ENCODE measurements around the gene RAB25.
A peak's percentile ranks its signal among the peaks of the same experiment; 100 is the strongest.
"Not testable (repeated sequence)": the region's sequence is repeated elsewhere in the genome, so short reads cannot be mapped to it uniquely, and the experiment has no call there.

Gene RAB25

GRCh38 chr1:156102633-156103511 is 41.9 kb downstream of the RAB25 start:
- no peak for DNase-seq (ENCODE audit: low read depth)

GRCh38 chr1:156103521-156103947 is 42.6 kb downstream of the RAB25 start:
- no peak for DNase-seq (ENCODE audit: low read depth)

GRCh38 chr1:156104065-156104810 is 43.3 kb downstream of the RAB25 start:
- no peak for DNase-seq (ENCODE audit: low read depth)

GRCh38 chr1:156104861-156105832 is 44.2 kb downstream of the RAB25 start:
- no peak for DNase-seq (ENCODE audit: low read depth)

DNA sequence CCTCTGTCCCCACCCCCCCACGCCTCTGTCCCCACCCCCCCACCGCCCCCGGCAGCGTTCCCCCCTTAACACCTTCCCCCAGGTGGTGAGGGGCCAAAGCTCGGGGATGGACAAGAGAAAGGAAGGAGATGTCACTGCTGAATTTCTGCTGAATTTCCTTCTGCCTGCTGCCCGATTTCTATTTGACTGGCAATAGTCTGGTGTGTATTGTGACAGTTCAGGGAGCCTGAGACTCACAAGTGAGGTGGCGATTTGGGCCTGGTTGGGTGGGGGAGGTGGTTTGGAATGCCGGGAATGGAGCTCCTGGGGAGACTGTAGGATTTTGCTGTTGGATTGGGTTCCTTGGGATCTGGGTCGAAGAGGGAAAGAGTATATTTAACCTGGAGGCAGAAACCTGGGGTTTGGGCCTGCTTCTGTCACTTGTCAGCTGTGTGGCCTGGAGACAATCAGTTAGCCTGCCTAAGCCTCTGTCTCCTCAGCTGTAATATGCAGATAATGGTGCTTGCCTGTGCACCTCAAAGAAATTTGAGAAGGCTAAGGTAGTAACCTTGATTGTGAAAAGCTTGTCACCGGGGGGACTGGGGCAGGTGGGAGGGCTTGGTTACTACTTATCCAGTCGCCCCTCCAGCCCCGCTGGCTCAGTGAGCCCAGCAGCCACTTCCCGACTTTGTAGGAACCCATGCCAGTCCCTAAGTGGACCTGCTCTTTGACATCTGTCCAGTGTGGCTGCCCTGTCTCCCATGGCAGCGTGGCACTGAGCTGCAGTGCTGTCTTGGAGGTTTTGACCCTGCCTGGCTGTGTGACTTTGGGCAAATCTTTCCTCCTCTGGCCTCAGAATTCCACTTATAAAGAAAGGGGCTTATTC is 45.9 kb downstream of the RAB25 start:
- no peak for DNase-seq (ENCODE audit: low read depth)

- no peak for DNase-seq (ENCODE audit: low read depth)
These were observed 47.1 kb downstream of the RAB25 start for GRCh38 chr1:156108057-156108456.

- no peak for DNase-seq (ENCODE audit: low read depth)
These were observed 47.8 kb downstream of the RAB25 start for GRCh38 chr1:156108664-156109241.

DNA sequence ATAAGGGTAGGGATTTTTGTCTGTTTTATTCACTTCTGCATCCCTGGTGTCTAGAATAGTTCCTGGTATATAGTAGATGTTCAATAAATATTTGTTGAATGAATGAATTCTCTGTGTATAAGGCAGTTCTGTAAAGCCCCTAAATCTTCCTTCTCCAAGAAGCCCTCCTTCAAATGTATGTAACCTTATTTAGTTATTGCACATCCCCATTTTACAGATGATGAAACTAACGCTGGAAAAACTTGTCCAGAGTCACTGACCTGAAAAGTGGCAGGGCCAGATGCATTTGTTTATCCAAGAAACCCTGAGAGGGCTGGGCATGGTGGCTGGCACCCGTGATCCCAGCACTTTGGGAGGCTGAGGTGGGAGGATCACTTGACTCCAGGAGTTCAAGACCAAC is 49.3 kb downstream of the RAB25 start:
- no peak for DNase-seq (ENCODE audit: low read depth)

GRCh38 chr1:156111355-156111962 is 50.5 kb downstream of the RAB25 start:
- no peak for DNase-seq (ENCODE audit: low read depth)

GRCh38 chr1:156112276-156113137 is 51.5 kb downstream of the RAB25 start:
- DNase-seq (ENCODE audit: low read depth), result no peak

DNA sequence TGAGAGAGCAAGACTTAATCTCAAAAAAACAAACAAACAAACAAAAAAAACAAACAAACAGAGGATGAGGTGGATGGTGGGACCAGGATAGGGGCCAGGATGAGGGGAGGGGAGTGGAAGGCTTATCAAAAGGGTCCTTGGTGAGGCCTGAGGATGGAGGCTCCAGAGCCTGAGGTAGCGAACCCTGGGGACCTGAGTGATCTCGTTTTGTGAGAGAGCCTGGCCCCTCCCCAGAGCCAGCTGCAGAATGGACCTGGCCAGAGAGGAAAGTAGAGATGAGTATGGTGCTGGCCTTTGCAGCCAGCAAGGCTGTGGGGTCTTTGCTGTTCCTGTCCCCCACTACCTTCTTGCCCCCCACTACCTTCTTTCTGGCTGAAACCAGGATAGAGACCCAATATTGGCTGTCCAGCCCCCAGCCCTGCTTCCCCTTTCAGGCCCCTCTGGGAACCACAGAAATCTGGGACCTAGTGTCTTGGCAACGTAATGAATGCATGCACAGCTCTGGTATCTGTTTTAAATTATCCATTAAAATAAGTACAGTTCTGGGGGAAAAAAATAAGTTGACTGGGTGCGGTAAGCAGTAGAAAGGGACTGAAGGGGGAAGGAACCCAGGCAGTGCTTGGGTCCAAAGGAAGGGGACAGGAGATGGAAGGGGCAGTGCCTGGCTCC is 52.5 kb downstream of the RAB25 start:
- DNase-seq (ENCODE audit: low read depth), result no peak

DNA sequence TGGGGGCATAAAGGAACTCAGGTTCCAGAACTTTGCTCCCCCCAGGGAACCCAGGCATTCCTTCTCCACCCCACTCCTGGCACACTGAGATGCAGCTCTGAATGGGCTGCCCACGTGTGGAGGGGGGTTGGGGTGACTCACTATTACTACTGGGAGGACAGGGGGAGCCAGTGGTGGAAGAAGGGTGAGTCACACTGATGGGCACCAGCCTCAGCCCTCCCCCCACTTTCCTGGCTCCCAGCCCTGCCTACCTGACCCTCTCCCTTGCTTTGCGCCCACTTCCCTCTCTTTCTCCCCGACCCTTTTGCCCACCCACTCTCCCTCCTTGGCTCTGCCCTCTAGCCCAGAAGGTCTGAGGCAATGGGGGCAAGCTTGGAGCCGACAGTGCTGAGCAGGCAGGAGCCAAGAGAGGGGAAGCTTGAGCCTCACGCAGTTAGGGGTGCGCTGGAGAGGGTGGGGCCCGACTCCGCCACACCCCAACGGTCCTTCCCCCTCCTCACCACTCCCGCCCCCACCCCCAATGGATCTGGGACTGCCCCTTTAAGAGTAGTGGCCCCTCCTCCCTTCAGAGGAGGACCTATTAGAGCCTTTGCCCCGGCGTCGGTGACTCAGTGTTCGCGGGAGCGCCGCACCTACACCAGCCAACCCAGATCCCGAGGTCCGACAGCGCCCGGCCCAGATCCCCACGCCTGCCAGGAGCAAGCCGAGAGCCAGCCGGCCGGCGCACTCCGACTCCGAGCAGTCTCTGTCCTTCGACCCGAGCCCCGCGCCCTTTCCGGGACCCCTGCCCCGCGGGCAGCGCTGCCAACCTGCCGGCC is 53.4 kb downstream of the RAB25 start, which contains the start of gene LMNA:
LMNA (plus strand) TSS at position 611 of the 818 bp plus-strand sequence. CDS start 208 bp downstream, outside the sequence.
- peak; percentile 90 for DNase-seq (ENCODE audit: low read depth)

- DNase-seq (ENCODE audit: low read depth), result no peak
These were observed 54.1 kb downstream of the RAB25 start for GRCh38 chr1:156114919-156115513.

DNA sequence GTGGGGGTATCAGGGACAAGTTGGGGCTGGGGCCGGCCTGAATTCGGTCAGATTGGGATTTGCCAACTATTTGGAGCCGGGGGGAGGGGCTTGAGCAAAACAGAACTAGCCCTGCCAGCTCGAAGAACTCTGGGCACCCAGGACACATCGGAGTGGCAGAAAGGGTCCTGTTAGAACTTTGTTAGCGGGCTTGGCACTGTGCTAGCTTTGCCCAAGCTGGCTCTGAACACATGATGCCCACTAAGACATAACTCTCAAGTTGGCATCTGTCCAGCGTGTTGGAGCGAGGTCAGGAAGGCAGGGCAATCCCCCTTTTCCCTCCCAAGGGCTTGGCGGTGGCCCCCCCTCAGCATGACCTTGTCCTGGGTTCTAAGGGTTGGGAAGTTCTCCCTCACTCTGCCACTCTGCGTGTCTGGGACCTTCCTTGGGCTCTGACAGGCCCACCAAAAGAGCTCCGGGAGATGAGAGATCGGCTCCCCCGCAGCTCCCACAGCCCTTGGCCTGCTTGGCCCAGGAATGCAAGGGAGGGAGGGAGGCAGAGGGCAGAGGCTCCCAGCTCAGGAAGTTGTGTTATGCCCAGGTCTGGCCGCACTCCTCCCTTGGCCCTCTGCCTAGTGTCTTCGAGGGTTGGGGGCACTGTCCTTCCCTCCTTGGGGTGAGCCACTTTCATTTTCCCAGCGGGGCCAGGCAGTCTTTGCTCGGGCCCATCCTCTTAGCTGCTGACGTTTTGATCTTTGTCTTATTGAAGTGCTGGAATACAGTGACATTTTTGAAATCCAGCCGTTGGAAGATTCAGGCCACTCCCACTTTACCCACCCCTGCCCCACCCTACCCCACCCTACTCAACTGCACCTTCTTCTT is 54.8 kb downstream of the RAB25 start:
- DNase-seq (ENCODE audit: low read depth), result peak; percentile 31

DNA sequence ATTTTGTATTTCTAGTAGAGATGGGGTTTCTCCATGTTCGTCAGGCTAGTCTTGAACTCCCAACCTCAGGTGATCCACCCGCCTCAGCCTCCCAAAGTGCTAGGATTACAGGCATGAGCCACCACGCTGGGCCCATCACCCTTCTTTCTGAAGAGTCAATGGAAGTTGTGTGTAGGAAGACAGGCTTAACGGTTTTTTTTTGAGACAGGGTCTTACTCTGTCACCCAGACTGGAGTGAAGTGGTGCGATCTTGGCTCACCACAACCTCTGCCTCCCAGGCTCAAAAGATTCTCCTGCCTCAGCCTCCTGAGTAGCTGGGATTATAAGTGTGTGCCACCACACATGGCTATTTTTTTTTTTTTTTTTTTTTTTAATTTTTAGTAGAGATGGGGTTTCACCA is 55.8 kb downstream of the RAB25 start:
- not testable (repeated sequence) for DNase-seq (ENCODE audit: low read depth)
